GM12864 (cell line): Measurements from ENCODE around the gene PHLDA1.

Experiments
- DNase-seq: peaks from one replicate; pipeline ENCODE4 v3.0.0-alpha.2; 2011; ENCODE audit warnings: low read depth
- H3K4me3 ChIP-seq: 2 replicates; pipeline ENCODE4 v1.5.1; 2011; ENCODE audit warnings: mild to moderate bottlenecking, low read depth, low read length, control low read depth
- CTCF ChIP-seq: IDR thresholded peaks from 2 replicates; pipeline ENCODE4 v1.5.1; 2011; ENCODE audit warnings: low read depth, mild to moderate bottlenecking, moderate library complexity, low read length, control low read depth, inconsistent platforms; ENCODE audit errors: missing control alignments

PHLDA1 gene

GRCh38 chr12:76040461-76040860, 8.9 kb upstream of the PHLDA1 start:
- TF ChIP-seq CTCF = no peak
- H3K4me3 ChIP-seq = no peak overlapping the region
- DNase-seq = no peak

GRCh38 chr12:76038176-76038575, 6.6 kb upstream of the PHLDA1 start:
- no peak for DNase-seq
- H3K4me3 ChIP-seq = no peak overlapping the region

GRCh38 chr12:76037130-76038103, 5.8 kb upstream of the PHLDA1 start:
- peak; percentile 58 for DNase-seq
- peak; percentile 78 for TF ChIP-seq CTCF

More at GRCh38 chr12:76038176-76038575, 6.6 kb upstream of the PHLDA1 start:
- TF ChIP-seq CTCF = no peak

DNA sequence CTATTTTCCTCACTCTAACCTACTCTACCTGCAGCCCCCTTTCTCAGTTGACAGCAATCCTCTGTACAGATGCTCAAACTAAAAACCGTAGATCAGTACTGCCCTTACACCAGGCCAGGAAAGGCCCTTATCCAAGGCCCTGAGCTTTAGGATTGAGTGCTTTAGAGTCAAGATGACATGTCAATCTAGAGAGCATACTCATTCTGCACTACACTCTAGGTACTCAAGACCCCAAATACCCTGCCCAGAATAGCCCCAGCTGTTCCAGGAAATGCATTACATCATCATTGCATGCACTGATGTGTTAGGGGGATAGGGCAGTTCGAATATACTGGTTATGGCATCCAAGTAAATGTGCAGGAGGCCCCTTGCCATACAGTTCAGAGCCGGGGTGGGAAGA, 3.5 kb upstream of the PHLDA1 start:
- H3K4me3 ChIP-seq = no peak overlapping the region
- TF ChIP-seq CTCF = no peak
- no peak for DNase-seq

More at GRCh38 chr12:76037130-76038103, 5.8 kb upstream of the PHLDA1 start:
- no peak overlapping the region for H3K4me3 ChIP-seq

- no peak for TF ChIP-seq CTCF
- DNase-seq = no peak
- peak overlapping the region; percentile 78; the same call in 1 of the 2 replicates for H3K4me3 ChIP-seq
Measured at GRCh38 chr12:76033081-76034011, 1.8 kb upstream of the PHLDA1 start.

DNA sequence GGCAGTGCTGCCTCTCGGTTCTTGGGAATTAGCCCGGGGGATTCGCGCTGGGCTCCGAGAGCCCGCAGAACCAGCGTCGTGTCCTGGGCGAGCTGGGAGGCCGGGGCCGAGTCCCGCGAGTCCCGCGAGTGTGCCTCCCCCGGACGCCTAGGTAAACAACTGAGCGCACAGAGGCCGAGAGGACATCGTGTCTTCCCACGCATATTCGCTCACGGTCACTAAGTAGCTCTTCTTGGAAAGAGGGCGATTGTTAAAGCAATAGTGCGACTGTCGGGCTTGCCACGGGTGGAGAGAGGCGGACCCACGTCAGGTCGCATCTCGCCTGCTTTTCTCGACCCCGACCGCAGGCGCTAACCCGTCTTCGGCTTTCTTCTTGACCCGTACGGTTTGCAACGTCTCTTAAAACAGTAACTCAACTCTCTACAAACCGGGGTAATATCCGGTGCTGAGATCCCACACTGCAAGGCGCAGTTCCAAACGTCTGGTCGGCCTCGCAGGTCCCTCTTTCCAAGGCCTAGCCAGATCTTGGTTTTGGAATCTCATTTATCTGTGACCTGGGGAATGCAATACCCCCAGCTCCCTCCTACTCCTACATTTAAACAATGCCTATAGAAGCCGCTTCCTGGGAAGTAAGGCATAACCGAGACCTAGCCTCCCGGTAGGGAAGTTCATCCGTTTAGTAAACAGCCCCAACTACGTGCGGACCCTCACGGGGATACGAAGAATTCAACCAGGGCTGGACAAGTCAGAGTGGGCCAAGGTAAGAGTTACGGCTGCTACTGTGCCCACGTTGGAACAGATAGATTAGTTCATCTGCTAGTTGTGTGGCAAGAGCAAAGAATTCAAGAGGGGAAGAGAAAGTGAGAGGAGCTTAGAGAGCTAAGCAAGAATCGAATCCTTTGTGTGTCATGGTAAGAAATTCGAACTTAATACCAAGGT, 736 bp upstream of the PHLDA1 start:
- DNase-seq = no peak
- peak overlapping the region; percentile 78 for H3K4me3 ChIP-seq
- no peak for TF ChIP-seq CTCF
